Panc1 (cell line): Measurements from ENCODE around the gene DNM3. TPM values are rescaled to one million over a fixed set of nuclear protein-coding genes. Genes with fewer than 3 reads are reported as not detected.

Source experiments
- ATAC-seq: fragments of 200-7000 bp; cut with Tn5 transposase; 2 replicates; pipeline ENCODE4 v1.9.1; 2020; ENCODE audit warnings: mild to moderate bottlenecking, moderate library complexity
- BruUV-seq: library from RNA; stranded (reverse); fragments of 400-500 nt; replicated peaks from 2 replicates; lab custom pipeline; 2021; lab: Mats Ljungman, UMichigan
- CTCF ChIA-PET: fragments of 300-600 bp; sonication (Branson Sonifier 250); formaldehyde crosslinking; loops from one replicate; lab custom pipeline; 2022; ENCODE audit warnings: antibody characterized with exemption; lab: Charles Lee
- POLR2A ChIA-PET: fragments of 300-600 bp; sonication (Branson Sonifier 250); formaldehyde crosslinking; loops from one replicate; lab custom pipeline; 2022; ENCODE audit warnings: antibody characterized with exemption; lab: Charles Lee
- DNase-seq: peaks from one replicate; pipeline ENCODE4 v3.0.0-alpha.2; 2010; ENCODE audit warnings: low read depth, low spot score
- H3K27ac ChIP-seq: 2 replicates; pipeline ENCODE4 v1.5.1; 2011; ENCODE audit warnings: mild to moderate bottlenecking, low read length, inconsistent platforms
- H3K27me3 ChIP-seq: fragments of 200-500 bp; sonication (Bioruptor generic); 2 replicates; pipeline ENCODE4 v1.6.0; 2014; ENCODE audit warnings: low read length, inconsistent platforms; ENCODE audit not compliant: control insufficient read depth, insufficient read depth
- H3K36me3 ChIP-seq: fragments of 200-500 bp; sonication (Bioruptor generic); 2 replicates; pipeline ENCODE4 v1.5.1; 2014; ENCODE audit warnings: inconsistent platforms, mild to moderate bottlenecking, low read length, moderate library complexity; ENCODE audit not compliant: control insufficient read depth, insufficient read depth
- H3K4me1 ChIP-seq: 2 replicates; pipeline ENCODE4 v1.5.1; 2011; ENCODE audit warnings: inconsistent platforms, mild to moderate bottlenecking, low read length, moderate library complexity; ENCODE audit not compliant: control insufficient read depth, insufficient read depth
- H3K4me3 ChIP-seq, 2 experiments: 2 replicates each; pipeline ENCODE4 v1.5.1; 2011 to 2012; ENCODE audit warnings: low read depth in 2 of 2, low read length in 2 of 2, mild to moderate bottlenecking in 2 of 2, inconsistent platforms in 1 of 2, moderate library complexity in 1 of 2
- H3K9me3 ChIP-seq: fragments of 200-500 bp; sonication (Bioruptor generic); 2 replicates; pipeline ENCODE4 v1.5.1; 2014; ENCODE audit warnings: low read depth, mild to moderate bottlenecking, inconsistent platforms, low read length, moderate library complexity; ENCODE audit not compliant: control insufficient read depth, insufficient read depth
- CTCF ChIP-seq: fragments of 450-650 bp; IDR thresholded peaks from 2 replicates; pipeline ENCODE4 v1.5.1; 2017; ENCODE audit warnings: mild to moderate bottlenecking
- POLR2AphosphoS5 ChIP-seq: IDR thresholded peaks from 2 replicates; pipeline ENCODE4 v1.6.1; 2012; ENCODE audit warnings: mild to moderate bottlenecking, low read depth, low read length, moderate library complexity
- SIN3A ChIP-seq: IDR thresholded peaks from 2 replicates; pipeline ENCODE4 v1.6.1; 2012; ENCODE audit warnings: low read depth, mild to moderate bottlenecking, low read length, moderate library complexity, borderline replicate concordance; ENCODE audit not compliant: insufficient read depth
- TCF7L2 ChIP-seq: IDR thresholded peaks from 2 replicates; pipeline ENCODE4 v1.6.1; 2011; ENCODE audit warnings: mild to moderate bottlenecking, low read depth, low read length, inconsistent platforms
- in situ Hi-C: cut with HindIII; loops from 2 replicates; pipeline ENCODE4 v1.10.0; 2016; ENCODE audit warnings: low sequenced_read_pairs, low pct_unique_long_range_greater_than_20kb
- intact Hi-C: fragments of 100-400 bp; cut with micrococcal nuclease; formaldehyde crosslinking; loops from one replicate; pipeline ENCODE4 v1.10.0; 2022; ENCODE audit not compliant: unreplicated experiment
- total RNA-seq: library from RNA; stranded (reverse); gene quantifications from one replicate; pipeline ENCODE4 v1.2.1, GENCODE V29; 2021; ENCODE audit not compliant: unreplicated experiment
- TF ChIP-seq, protein P1 (sequence below), 2 experiments: IDR thresholded peaks; 2 replicates each; pipeline ENCODE4 v1.6.1; 2011 to 2012; ENCODE audit warnings: low read depth in 2 of 2, control low read depth in 1 of 2, low read length in 1 of 2, mild to moderate bottlenecking in 1 of 2, moderate library complexity in 1 of 2; ENCODE audit not compliant: insufficient read depth in 1 of 2

Gene DNM3
- total RNA-seq, 1 experiment from 2014 or later: 0.46 TPM

- ChIA-PET POLR2A (interaction anchor here (0.7 kb wide), 1 partner anchor 20 kb away, joined by 5 read pairs; no protein-coding TSS in a partner anchor), CTCF (no interaction called here)
- peak; percentile 43; the same call in 1 of the 2 replicates for ATAC-seq
- Histone ChIP-seq H3K4me3 (no peak overlapping the region), H3K36me3 (no peaks in the 10 kb centered on the region), H3K27ac (peak overlapping the region; percentile 72; the same call in 1 of the 2 replicates), H3K9me3 (no peaks in the 10 kb centered on the region), H3K27me3 (no peaks in the 10 kb centered on the region), H3K4me1 (peaks cover 4% of the 10 kb centered on the region)
- BruUV-seq: no TSS peak
- in situ Hi-C loops (no loop called here), intact Hi-C loops (no loop called here)
- TF ChIP-seq POLR2AphosphoS5 (no peak), SIN3A (no peak), CTCF (no peak), TCF7L2 (no peak)
- TF ChIP-seq, protein P1, sequence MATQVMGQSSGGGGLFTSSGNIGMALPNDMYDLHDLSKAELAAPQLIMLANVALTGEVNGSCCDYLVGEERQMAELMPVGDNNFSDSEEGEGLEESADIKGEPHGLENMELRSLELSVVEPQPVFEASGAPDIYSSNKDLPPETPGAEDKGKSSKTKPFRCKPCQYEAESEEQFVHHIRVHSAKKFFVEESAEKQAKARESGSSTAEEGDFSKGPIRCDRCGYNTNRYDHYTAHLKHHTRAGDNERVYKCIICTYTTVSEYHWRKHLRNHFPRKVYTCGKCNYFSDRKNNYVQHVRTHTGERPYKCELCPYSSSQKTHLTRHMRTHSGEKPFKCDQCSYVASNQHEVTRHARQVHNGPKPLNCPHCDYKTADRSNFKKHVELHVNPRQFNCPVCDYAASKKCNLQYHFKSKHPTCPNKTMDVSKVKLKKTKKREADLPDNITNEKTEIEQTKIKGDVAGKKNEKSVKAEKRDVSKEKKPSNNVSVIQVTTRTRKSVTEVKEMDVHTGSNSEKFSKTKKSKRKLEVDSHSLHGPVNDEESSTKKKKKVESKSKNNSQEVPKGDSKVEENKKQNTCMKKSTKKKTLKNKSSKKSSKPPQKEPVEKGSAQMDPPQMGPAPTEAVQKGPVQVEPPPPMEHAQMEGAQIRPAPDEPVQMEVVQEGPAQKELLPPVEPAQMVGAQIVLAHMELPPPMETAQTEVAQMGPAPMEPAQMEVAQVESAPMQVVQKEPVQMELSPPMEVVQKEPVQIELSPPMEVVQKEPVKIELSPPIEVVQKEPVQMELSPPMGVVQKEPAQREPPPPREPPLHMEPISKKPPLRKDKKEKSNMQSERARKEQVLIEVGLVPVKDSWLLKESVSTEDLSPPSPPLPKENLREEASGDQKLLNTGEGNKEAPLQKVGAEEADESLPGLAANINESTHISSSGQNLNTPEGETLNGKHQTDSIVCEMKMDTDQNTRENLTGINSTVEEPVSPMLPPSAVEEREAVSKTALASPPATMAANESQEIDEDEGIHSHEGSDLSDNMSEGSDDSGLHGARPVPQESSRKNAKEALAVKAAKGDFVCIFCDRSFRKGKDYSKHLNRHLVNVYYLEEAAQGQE (IDR thresholded peaks at IDR 0.05; ENCODE audit: insufficient read depth in 1 of 2, low read depth in 2 of 2, low read length in 1 of 2): no peak
- DNase-seq: no peak
Measured at GRCh38 chr1:172338295-172338735, 497.0 kb downstream of the DNM3 start.

GRCh38 chr1:172339842-172340241 is 498.5 kb downstream of the DNM3 start:
- POLR2A ChIA-PET: no interaction called here
- in situ Hi-C loops (no loop called here), intact Hi-C loops (no loop called here)

More at GRCh38 chr1:172339842-172340241, 498.5 kb downstream of the DNM3 start:
- Histone ChIP-seq H3K4me1 (peaks cover 15% of the 10 kb centered on the region), H3K27me3 (no peaks in the 10 kb centered on the region), H3K27ac (peak overlapping the region; percentile 72; the same call in 1 of the 2 replicates), H3K9me3 (no peaks in the 10 kb centered on the region), H3K36me3 (no peaks in the 10 kb centered on the region), H3K4me3 (no peak overlapping the region)
- CTCF ChIA-PET: no interaction called here
- TF ChIP-seq, protein P1 (IDR thresholded peaks at IDR 0.05; ENCODE audit: insufficient read depth in 1 of 2, low read depth in 2 of 2, low read length in 1 of 2): no peak
- no peak for TF ChIP-seq CTCF
- no peak for TF ChIP-seq POLR2AphosphoS5
- TF ChIP-seq TCF7L2: no peak
- TF ChIP-seq SIN3A: no peak
- BruUV-seq: no TSS peak
- DNase-seq (no peak), ATAC-seq (no peak)
